PC-9 (cell line): ENCODE data around the gene OBSCN. TPM values are rescaled to one million over a fixed set of nuclear protein-coding genes. Genes with fewer than 3 reads are reported as not detected.

Experiments used
- BruUV-seq: library from RNA; stranded (reverse); fragments of 400-500 nt; replicated peaks from 2 replicates; lab custom pipeline; 2021; lab: Mats Ljungman, UMichigan
- CTCF ChIA-PET: fragments of 300-600 bp; sonication (Branson Sonifier 250); formaldehyde crosslinking; loops from one replicate; lab custom pipeline; 2022; ENCODE audit warnings: antibody characterized with exemption; lab: Charles Lee
- POLR2A ChIA-PET: fragments of 300-600 bp; sonication (Branson Sonifier 250); formaldehyde crosslinking; loops from one replicate; lab custom pipeline; 2022; ENCODE audit warnings: antibody characterized with exemption; ENCODE audit not compliant: unreplicated experiment; lab: Charles Lee
- DNase-seq, 2 experiments: peaks; one replicate each; pipeline versions ENCODE4 v3.0.0 to v3.0.0-alpha.2; 2015 to 2022; ENCODE audit warnings: mixed read lengths in 1 of 2
- H2AFZ ChIP-seq: fragments of 200-600 bp; sonication (generic); 2 replicates; pipeline ENCODE4 v1.8.1; 2017; ENCODE audit warnings: antibody characterized with exemption
- H3F3A ChIP-seq: fragments of 200-600 bp; sonication (generic); 2 replicates; pipeline ENCODE4 v1.8.1; 2017; ENCODE audit warnings: antibody characterized with exemption, mild to moderate bottlenecking, low read depth; ENCODE audit not compliant: insufficient read depth
- H3K27ac ChIP-seq: fragments of 200-600 bp; sonication (generic); 2 replicates; pipeline ENCODE4 v1.6.1; 2016; ENCODE audit warnings: mixed run types
- H3K27me3 ChIP-seq: fragments of 200-600 bp; sonication (generic); 2 replicates; pipeline ENCODE4 v1.6.1; 2016; ENCODE audit warnings: low read depth, mixed run types; ENCODE audit not compliant: insufficient read depth
- H3K36me3 ChIP-seq: fragments of 200-600 bp; sonication (generic); 2 replicates; pipeline ENCODE4 v1.6.1; 2016; ENCODE audit warnings: low read depth, mixed run types
- H3K4me1 ChIP-seq: fragments of 200-600 bp; sonication (generic); replicated peaks from 2 replicates; pipeline ENCODE4 v1.6.1; 2016; ENCODE audit warnings: mixed run types; ENCODE audit not compliant: insufficient read depth
- H3K4me2 ChIP-seq: fragments of 200-600 bp; sonication (generic); 2 replicates; pipeline ENCODE4 v1.6.1; 2017; ENCODE audit warnings: mixed run types
- H3K4me3 ChIP-seq: fragments of 200-600 bp; sonication (generic); 2 replicates; pipeline ENCODE4 v1.6.1; 2016; ENCODE audit warnings: mixed run types
- H3K79me2 ChIP-seq: fragments of 200-600 bp; sonication (generic); 2 replicates; pipeline ENCODE4 v1.6.1; 2017; ENCODE audit warnings: low read depth, mixed run types
- H3K9me2 ChIP-seq: fragments of 200-600 bp; sonication (generic); 2 replicates; pipeline ENCODE4 v1.8.1; 2017; ENCODE audit warnings: mild to moderate bottlenecking; ENCODE audit not compliant: insufficient read depth
- H3K9me3 ChIP-seq: fragments of 200-600 bp; sonication (generic); 2 replicates; pipeline ENCODE4 v1.8.1; 2016; ENCODE audit warnings: low read depth; ENCODE audit not compliant: insufficient read depth
- H4K20me1 ChIP-seq: fragments of 200-600 bp; sonication (generic); 2 replicates; pipeline ENCODE4 v1.8.1; 2017; ENCODE audit not compliant: insufficient read depth
- CTCF ChIP-seq: fragments of 200-600 bp; sonication (generic); conservative IDR thresholded peaks from 2 replicates; pipeline ENCODE4 v1.6.1; 2017; ENCODE audit warnings: mixed run types, antibody characterized with exemption, mild to moderate bottlenecking, moderate library complexity
- EZH2 ChIP-seq: fragments of 200-600 bp; sonication (generic); IDR thresholded peaks from 2 replicates; pipeline ENCODE4 v1.8.0; 2017; ENCODE audit warnings: antibody characterized with exemption, low read depth
- intact Hi-C: fragments of 100-400 bp; cut with micrococcal nuclease; formaldehyde crosslinking; loops from one replicate; pipeline ENCODE4 v1.10.0; 2022; ENCODE audit not compliant: unreplicated experiment
- total RNA-seq: library from RNA; stranded (reverse); gene quantifications from 2 replicates; pipeline ENCODE4 v1.2.3, GENCODE V29; 2021

The OBSCN gene
- total RNA-seq, 1 experiment from 2014 or later: 62.9 TPM

- POLR2A ChIA-PET: no interaction called here
- no peaks in the 10 kb centered on the region for H3K36me3 ChIP-seq
- H3K4me1 ChIP-seq: peaks cover 13% of the 10 kb centered on the region
- no peaks in the 10 kb centered on the region for H3K9me2 ChIP-seq
- H3K4me3 ChIP-seq: no peak overlapping the region
- H3K79me2 ChIP-seq: 0 out of 2 replicates have a peak, but pooled peaks cover 21% of the 10 kb centered on the region
- TF ChIP-seq CTCF (no peak), EZH2 (no peak)
- no TSS peak for BruUV-seq
- peaks cover 11% of the 10 kb centered on the region for H3F3A ChIP-seq
- CTCF ChIA-PET: no interaction called here
- H3K4me2 ChIP-seq: no peak overlapping the region
- no peak overlapping the region for H3K27ac ChIP-seq
- no peaks in the 10 kb centered on the region for H4K20me1 ChIP-seq
- H3K27me3 ChIP-seq: no peaks in the 10 kb centered on the region
- no peak for DNase-seq
- no peak overlapping the region for H2AFZ ChIP-seq
- no peaks in the 10 kb centered on the region for H3K9me3 ChIP-seq
- intact Hi-C loops: loop anchor here (5.0 kb wide), 1 partner anchor 606 kb away; the partner anchor contains the start of gene ZNF678
Measured at GRCh38 chr1:228168563-228169270, 39.1 kb upstream of the OBSCN start.

- BruUV-seq: no TSS peak
- TF ChIP-seq EZH2 (no peak), CTCF (no peak)
- ChIA-PET CTCF (interaction anchor here (0.6 kb wide), 1 partner anchor 16 kb away, joined by 3 read pairs; no protein-coding TSS in a partner anchor), POLR2A (no interaction called here)
- Histone ChIP-seq H3K9me3 (no peaks in the 10 kb centered on the region), H4K20me1 (no peaks in the 10 kb centered on the region), H3F3A (peaks cover 13% of the 10 kb centered on the region), H3K36me3 (no peaks in the 10 kb centered on the region), H3K27ac (no peak overlapping the region), H3K27me3 (no peaks in the 10 kb centered on the region), H3K4me2 (no peak overlapping the region), H3K79me2 (0 out of 2 replicates have a peak, but pooled peaks cover 21% of the 10 kb centered on the region), H3K9me2 (no peaks in the 10 kb centered on the region), H3K4me1 (peaks cover 12% of the 10 kb centered on the region), H3K4me3 (no peak overlapping the region), H2AFZ (no peak overlapping the region)
- no peak for DNase-seq
- intact Hi-C loops: loop anchor here (5.0 kb wide), 1 partner anchor 607 kb away; the partner anchor contains the start of gene ZNF678
Measured at GRCh38 chr1:228169345-228169744, 38.5 kb upstream of the OBSCN start.

- Histone ChIP-seq H3K4me2 (no peak overlapping the region), H3K27me3 (no peaks in the 10 kb centered on the region), H3K9me3 (no peaks in the 10 kb centered on the region), H3K27ac (no peak overlapping the region), H3K4me3 (no peak overlapping the region), H3K79me2 (0 out of 2 replicates have a peak, but pooled peaks cover 21% of the 10 kb centered on the region), H4K20me1 (no peaks in the 10 kb centered on the region), H3K4me1 (peaks cover 6% of the 10 kb centered on the region), H3K9me2 (no peaks in the 10 kb centered on the region), H2AFZ (no peak overlapping the region), H3K36me3 (no peaks in the 10 kb centered on the region), H3F3A (peaks cover 18% of the 10 kb centered on the region)
- TF ChIP-seq EZH2 (no peak), CTCF (no peak)
- no peak for DNase-seq
- ChIA-PET CTCF (no interaction called here), POLR2A (no interaction called here)
- intact Hi-C loops: no loop called here
- BruUV-seq: no TSS peak
Measured at GRCh38 chr1:228170666-228171065, 37.2 kb upstream of the OBSCN start.
